ENCODE data around the gene FMO4.
"Not testable (repeated sequence)": the region's sequence is repeated elsewhere in the genome, so short reads cannot be mapped to it uniquely, and the experiment has no call there.

FMO4 gene

GRCh38 chr1:171339345-171339744 lies 25.4 kb downstream of the FMO4 start:
- DNase-seq, result not testable (repeated sequence)

GRCh38 chr1:171343727-171344472 lies 29.9 kb downstream of the FMO4 start:
- no peak for DNase-seq

GRCh38 chr1:171344473-171344820 lies 30.5 kb downstream of the FMO4 start:
- no peak for DNase-seq

- DNase-seq, result no peak
These were observed 31.6 kb downstream of the FMO4 start for GRCh38 chr1:171345536-171345935.

GRCh38 chr1:171346881-171347280 lies 32.9 kb downstream of the FMO4 start:
- DNase-seq, result no peak

GRCh38 chr1:171350594-171350993 lies 36.6 kb downstream of the FMO4 start:
- no peak for DNase-seq

- DNase-seq, result no peak
These were observed 38.0 kb downstream of the FMO4 start for GRCh38 chr1:171351961-171352360.

- DNase-seq, result no peak
These were observed 38.6 kb downstream of the FMO4 start for GRCh38 chr1:171352554-171352953.

GRCh38 chr1:171355727-171356126 lies 41.7 kb downstream of the FMO4 start:
- no peak for DNase-seq

GRCh38 chr1:171357179-171357578 lies 43.2 kb downstream of the FMO4 start:
- no peak for DNase-seq

- not testable (repeated sequence) for DNase-seq
These were observed 45.3 kb downstream of the FMO4 start for GRCh38 chr1:171359355-171359648.

- DNase-seq, result not testable (repeated sequence)
These were observed 45.9 kb downstream of the FMO4 start for GRCh38 chr1:171359731-171360527.

GRCh38 chr1:171366085-171366484 lies 52.1 kb downstream of the FMO4 start:
- no peak for DNase-seq

- DNase-seq, result no peak
These were observed 52.8 kb downstream of the FMO4 start for GRCh38 chr1:171366816-171367215.

GRCh38 chr1:171367436-171367835 lies 53.5 kb downstream of the FMO4 start:
- no peak for DNase-seq

GRCh38 chr1:171372418-171373084 lies 58.6 kb downstream of the FMO4 start:
- no peak for DNase-seq

GRCh38 chr1:171373357-171374122 lies 59.6 kb downstream of the FMO4 start:
- not testable (repeated sequence) for DNase-seq

- no peak for DNase-seq
These were observed 65.9 kb downstream of the FMO4 start for GRCh38 chr1:171379846-171380245.

- DNase-seq, result no peak
These were observed 67.9 kb downstream of the FMO4 start for GRCh38 chr1:171381866-171382210.

- no peak for DNase-seq
These were observed 70.5 kb downstream of the FMO4 start for GRCh38 chr1:171384496-171384895.

GRCh38 chr1:171389171-171389570 lies 75.2 kb downstream of the FMO4 start:
- DNase-seq, result no peak

GRCh38 chr1:171390740-171391139 lies 76.8 kb downstream of the FMO4 start:
- not testable (repeated sequence) for DNase-seq

Measured in activated CD4-positive, alpha-beta T cell treated with anti-CD3 and anti-CD28 coated beads, Interleukin-2, amount 50 U/mL, for 4 hours (primary cell).